Measurements from ENCODE around the gene AMPD3.

The AMPD3 gene

DNA sequence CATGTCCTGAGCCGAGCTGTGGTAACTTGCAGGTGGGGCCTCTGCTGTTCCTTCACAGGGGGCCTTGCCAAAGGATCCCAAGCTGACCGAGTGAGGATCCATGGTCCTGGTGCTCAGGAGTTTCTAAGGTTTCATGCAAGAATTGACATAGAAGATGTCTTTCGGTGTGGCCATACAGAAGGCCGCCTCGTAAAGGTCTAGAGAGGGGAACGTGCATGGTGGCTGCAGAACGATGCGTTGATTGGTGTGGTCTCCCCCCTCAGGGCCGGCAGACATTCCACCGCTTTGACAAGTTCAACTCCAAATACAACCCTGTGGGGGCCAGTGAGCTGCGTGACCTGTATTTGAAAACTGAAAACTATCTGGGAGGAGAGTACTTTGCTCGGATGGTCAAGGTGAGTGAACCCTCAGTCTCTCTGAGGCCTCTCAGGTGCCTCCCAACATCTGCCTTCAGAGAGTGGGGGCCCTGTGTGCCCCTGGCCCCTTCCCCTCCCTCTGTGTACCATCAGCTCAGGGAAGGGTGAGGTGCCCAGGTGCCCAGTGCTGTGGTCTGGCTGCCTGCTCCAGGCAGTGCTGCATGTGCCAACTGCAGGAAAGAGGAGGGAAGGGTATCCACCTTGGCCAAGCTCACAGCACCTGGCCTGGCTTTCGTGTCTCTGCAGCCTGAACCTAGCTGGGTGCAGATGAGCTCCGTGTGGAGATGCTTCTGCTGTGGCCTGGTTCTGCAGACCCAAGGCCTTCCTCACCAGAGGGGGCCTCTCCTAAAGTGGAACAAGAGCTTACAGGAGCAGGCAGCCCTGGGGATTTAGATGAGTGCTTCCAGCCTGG lies 39.8 kb downstream of the AMPD3 start:
- peak; percentile 70 for DNase-seq (ENCODE audit: low spot score)
- TF ChIP-seq CTCF (IDR thresholded peaks at IDR 0.05): no peak
- Histone ChIP-seq H3K27ac (no peak overlapping the region), H3K4me3 (no peak overlapping the region)

DNA sequence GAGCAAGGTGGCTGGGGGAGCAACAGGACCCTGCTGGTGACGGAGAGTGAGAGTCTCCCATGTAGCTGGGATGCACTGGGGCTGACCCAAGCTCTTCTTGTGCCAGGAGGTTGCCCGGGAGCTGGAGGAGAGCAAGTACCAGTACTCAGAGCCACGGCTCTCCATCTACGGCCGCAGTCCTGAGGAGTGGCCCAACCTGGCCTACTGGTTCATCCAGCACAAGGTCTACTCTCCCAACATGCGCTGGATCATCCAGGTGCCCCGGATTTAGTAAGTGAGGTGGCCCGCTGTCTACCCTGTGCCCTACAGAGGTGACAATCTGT lies 40.4 kb downstream of the AMPD3 start:
- no peak overlapping the region for H3K27ac ChIP-seq
- no peak for DNase-seq (ENCODE audit: low spot score)
- no peak for TF ChIP-seq CTCF (IDR thresholded peaks at IDR 0.05)

DNA sequence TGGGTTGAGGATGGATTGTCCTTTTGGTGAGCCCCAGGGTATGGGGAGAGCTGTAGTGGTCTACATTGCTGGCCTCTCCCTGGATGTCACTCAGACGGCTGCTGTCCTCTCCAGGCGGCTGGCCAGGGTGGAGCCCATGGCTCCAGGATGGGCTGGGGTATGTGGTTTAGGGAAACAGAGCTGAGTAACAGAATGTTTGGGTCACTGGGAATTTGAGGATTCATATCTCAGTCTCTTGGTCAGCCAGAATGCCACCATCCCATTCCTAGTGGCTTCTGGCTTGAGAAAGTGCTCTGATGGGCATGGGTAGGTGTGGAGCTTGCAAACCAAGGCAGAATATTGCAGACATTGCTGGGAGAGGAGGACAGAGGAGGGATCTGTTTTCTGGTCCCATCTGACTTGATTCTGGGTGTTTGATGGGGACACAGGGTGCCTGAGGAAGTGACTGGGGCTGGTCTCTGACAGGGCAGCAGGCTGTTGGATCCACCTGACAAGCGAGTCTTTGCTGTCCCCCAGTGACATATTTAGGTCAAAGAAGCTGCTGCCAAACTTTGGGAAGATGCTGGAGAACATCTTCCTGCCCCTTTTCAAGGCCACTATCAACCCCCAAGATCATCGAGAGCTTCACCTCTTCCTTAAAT lies 41.4 kb downstream of the AMPD3 start:
- H3K27ac ChIP-seq: no peak overlapping the region
- no peak for TF ChIP-seq CTCF (IDR thresholded peaks at IDR 0.05)
- no peak overlapping the region for H3K4me3 ChIP-seq
- DNase-seq (ENCODE audit: low spot score): peak; percentile 29

More for the DNA sequence above, 40.4 kb downstream of the AMPD3 start:
- H3K4me3 ChIP-seq: no peak overlapping the region

DNA sequence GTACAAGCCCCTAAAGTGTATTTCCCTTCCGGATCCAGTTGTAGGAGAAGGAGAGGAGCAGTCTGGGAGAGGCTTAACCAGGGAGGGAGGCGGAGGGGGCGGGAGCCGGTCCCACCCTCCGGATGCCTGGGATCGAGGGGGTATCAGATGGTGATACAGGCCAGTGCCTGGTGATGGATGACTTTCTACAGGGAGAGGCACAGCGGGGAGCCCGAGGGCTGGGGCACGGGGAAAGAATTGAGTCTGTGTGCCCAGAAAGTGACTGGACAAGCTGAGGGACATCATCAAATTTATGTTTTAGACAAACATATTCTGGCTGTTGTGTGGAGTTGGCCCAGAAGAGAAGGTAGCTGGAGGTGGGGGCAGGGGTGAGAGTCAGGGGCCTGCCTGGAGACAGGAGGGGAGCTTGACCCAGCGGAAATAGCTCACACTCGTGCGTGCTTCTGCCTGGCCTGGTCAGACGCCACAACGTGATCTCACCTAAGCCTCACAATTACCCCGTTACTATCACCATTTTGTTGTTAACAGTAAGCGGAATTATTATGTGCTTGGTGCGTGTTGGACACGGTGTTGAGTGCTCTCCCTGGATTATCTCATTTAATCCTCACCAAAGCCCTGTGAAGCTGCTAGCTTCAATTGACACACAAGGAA lies 42.4 kb downstream of the AMPD3 start:
- peak; percentile 45 for DNase-seq (ENCODE audit: low spot score)
- no peak for TF ChIP-seq CTCF (IDR thresholded peaks at IDR 0.05)
- no peak overlapping the region for H3K27ac ChIP-seq
- no peak overlapping the region for H3K4me3 ChIP-seq

DNA sequence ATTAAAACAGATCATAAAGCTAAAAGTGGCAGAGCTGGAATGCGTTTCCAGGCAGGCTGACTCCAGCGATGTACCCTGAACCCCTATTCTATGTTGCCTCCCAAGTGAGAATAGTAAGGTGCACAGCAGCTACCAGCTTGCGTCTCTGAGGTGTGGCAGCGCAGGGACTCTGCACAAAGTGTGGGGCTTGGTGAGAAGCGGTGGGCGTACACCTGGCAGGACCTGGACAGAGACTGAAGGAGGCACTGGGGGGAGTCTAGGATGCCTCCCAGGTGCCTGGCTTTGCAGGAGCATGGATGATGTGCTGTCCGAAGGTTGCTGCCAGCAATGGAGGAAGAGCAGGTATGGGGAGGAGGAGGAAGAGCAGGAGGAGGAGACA lies 42.9 kb downstream of the AMPD3 start:
- DNase-seq (ENCODE audit: low spot score): peak; percentile 55
- no peak for TF ChIP-seq CTCF (IDR thresholded peaks at IDR 0.05)
- Histone ChIP-seq H3K27ac (no peak overlapping the region), H3K4me3 (no peak overlapping the region)

DNA sequence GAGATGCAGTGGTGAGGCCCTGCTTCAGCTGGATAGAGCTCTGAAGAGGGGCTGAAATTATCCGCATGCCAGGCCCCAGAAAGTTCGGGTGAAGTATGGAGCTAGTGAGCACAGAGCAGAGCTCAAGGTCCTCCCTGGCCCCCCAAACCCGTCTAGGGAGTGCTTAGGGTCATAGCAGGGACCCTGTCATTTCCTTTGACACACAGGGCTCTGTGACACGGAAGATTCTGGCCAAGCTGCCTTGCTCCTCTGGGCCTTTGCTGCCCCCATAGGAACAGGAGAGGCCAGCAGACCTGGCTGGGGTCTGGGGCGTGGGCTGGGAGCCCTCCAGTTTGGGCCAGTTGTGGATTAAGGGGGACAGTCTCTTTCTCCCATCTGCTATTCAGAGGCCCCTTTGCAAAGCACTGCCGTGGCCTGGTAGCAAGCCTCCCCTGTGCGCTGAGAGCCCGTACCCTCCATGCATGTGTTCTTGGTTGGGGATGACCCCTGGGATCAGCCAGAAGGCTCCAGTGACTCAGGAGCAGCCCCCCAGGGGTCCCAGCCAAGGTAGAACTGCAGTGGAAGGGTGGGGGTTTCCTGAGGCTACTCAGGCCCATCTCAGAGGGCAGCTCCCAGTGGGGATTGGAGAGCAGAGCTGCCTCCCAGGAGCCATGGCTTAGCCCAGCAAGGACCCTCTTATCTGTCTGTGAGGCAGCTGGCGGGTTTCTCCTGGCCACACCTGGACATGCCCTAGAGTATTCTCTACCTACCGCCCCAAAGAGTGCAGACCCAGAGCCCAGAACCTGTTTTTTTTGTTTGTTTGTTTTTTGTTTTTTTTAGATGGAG lies 43.6 kb downstream of the AMPD3 start:
- no peak for TF ChIP-seq CTCF (IDR thresholded peaks at IDR 0.05)
- Histone ChIP-seq H3K4me3 (no peak overlapping the region), H3K27ac (no peak overlapping the region)
- DNase-seq (ENCODE audit: low spot score): no peak
